HG03060 (cell line): ENCODE data around the gene ASXL1.
"Not testable (repeated sequence)": the region's sequence is repeated elsewhere in the genome, so short reads cannot be mapped to it uniquely, and the experiment has no call there.

ENCODE experiments used
- ATAC-seq: cut with Tn5 transposase; IDR thresholded peaks from one replicate; pipeline ENCODE4 v1.9.1; 2021; ENCODE audit warnings: low read depth, moderate number of reproducible peaks; ENCODE audit not compliant: unreplicated experiment

ASXL1 gene

GRCh38 chr20:32359633-32360332, 1.7 kb downstream of the ASXL1 start:
- no peak for ATAC-seq

GRCh38 chr20:32360333-32360634, 2.2 kb downstream of the ASXL1 start:
- no peak for ATAC-seq

- no peak for ATAC-seq
Observed at GRCh38 chr20:32362901-32363364, 4.8 kb downstream of the ASXL1 start.

GRCh38 chr20:32363492-32363891, 5.4 kb downstream of the ASXL1 start:
- ATAC-seq, result no peak

GRCh38 chr20:32364554-32365208, 6.5 kb downstream of the ASXL1 start:
- no peak for ATAC-seq

GRCh38 chr20:32365564-32365963, 7.4 kb downstream of the ASXL1 start:
- no peak for ATAC-seq

- no peak for ATAC-seq
Observed at GRCh38 chr20:32366380-32366779, 8.2 kb downstream of the ASXL1 start.

- ATAC-seq, result no peak
Observed at GRCh38 chr20:32368323-32368722, 10.2 kb downstream of the ASXL1 start.

GRCh38 chr20:32368925-32369324, 10.8 kb downstream of the ASXL1 start:
- no peak for ATAC-seq

- no peak for ATAC-seq
Observed at GRCh38 chr20:32370897-32371296, 12.8 kb downstream of the ASXL1 start.

- ATAC-seq, result no peak
Observed at GRCh38 chr20:32378461-32378860, 20.3 kb downstream of the ASXL1 start.

- not testable (repeated sequence) for ATAC-seq
Observed at GRCh38 chr20:32380037-32380436, 21.9 kb downstream of the ASXL1 start.

- ATAC-seq, result no peak
Observed at GRCh38 chr20:32380745-32381144, 22.6 kb downstream of the ASXL1 start.

- no peak for ATAC-seq
Observed at GRCh38 chr20:32382102-32382950, 24.2 kb downstream of the ASXL1 start.

GRCh38 chr20:32383441-32383840, 25.3 kb downstream of the ASXL1 start:
- ATAC-seq, result not testable (repeated sequence)

GRCh38 chr20:32385541-32385940, 27.4 kb downstream of the ASXL1 start:
- ATAC-seq, result no peak

GRCh38 chr20:32386091-32386490, 28.0 kb downstream of the ASXL1 start:
- no peak for ATAC-seq

GRCh38 chr20:32387252-32387651, 29.1 kb downstream of the ASXL1 start:
- no peak for ATAC-seq

- no peak for ATAC-seq
Observed at GRCh38 chr20:32391003-32391402, 32.9 kb downstream of the ASXL1 start.

- ATAC-seq, result no peak
Observed at GRCh38 chr20:32395066-32395465, 36.9 kb downstream of the ASXL1 start.

- ATAC-seq, result no peak
Observed at GRCh38 chr20:32396646-32397160, 38.6 kb downstream of the ASXL1 start.
